ENCODE results near the gene SLC22A23. TPM values are rescaled to one million over a fixed set of nuclear protein-coding genes. Genes with fewer than 3 reads are reported as not detected.

SLC22A23 gene
- total RNA-seq, result 10 to 100 TPM; 10.5 to 24.1 (median 13.2) TPM

GRCh38 chr6:3456898-3457709 lies at the start of gene SLC22A23:
Gene SLC22A23, minus strand, starts transcription at chr6:3457050. Its CDS starts 491 bp downstream, at chr6:3456559.
- peaks cover 27 to 36% of the 10 kb centered on the region in 2 donors for H3K4me1 ChIP-seq (replicated peaks in 1 of 2)
- H3K27ac ChIP-seq, result peak within 1 kb of the TSS; percentile 25 to 46
- H3K4me3 ChIP-seq, result peak within 1 kb of the TSS; percentile 43 to 82 (median 72)
- ATAC-seq (replicated peaks in 6 of 8), result peak; percentile 62 to 76 (median 67)
- WGBS, 10 experiments, result 0 to 5% (median 0%) methylated on average over 4 to 7 of the region's 97 CpGs; no CpG with 5 or more reads in 7 of the 10 experiments
- in situ Hi-C loops (cut with MboI; ENCODE audit: low pct_unique_long_range_greater_than_20kb in 2 of 9, low sequenced_read_pairs in 9 of 9, unreplicated experiment in 9 of 9), result loop anchor here in 3 of 9 experiments (25.0 kb wide), 1 partner anchor 170 kb away; no protein-coding TSS in a partner anchor

- Histone ChIP-seq H3K4me1 (replicated peaks in 1 of 2) (peaks cover 7 to 24% of the 10 kb centered on the region in 2 donors), H3K4me3 (no peak overlapping the region), H3K27ac (no peak overlapping the region)
- no peak for ATAC-seq (replicated peaks in 6 of 8)
- in situ Hi-C loops (cut with MboI; ENCODE audit: low pct_unique_long_range_greater_than_20kb in 2 of 9, low sequenced_read_pairs in 9 of 9, unreplicated experiment in 9 of 9), result no loop called here
- 29 to 100% (median 79%) methylated on average over 1 to 4 of the region's 4 CpGs; no CpG with 5 or more reads in 1 of the 10 experiments for WGBS, 10 experiments
These were observed 49.4 kb upstream of the SLC22A23 start for GRCh38 chr6:3506200-3506599.

GRCh38 chr6:3504938-3505805 lies 48.3 kb upstream of the SLC22A23 start:
- Histone ChIP-seq H3K4me3 (no peak overlapping the region), H3K4me1 (replicated peaks in 1 of 2) (peaks cover 7 to 24% of the 10 kb centered on the region in 2 donors), H3K27ac (peak overlapping the region in 1 of 2 donors; percentile 5)
- peak in 5 of 8 experiments; percentile 40 to 92 (median 81) for ATAC-seq (replicated peaks in 6 of 8)
- in situ Hi-C loops (cut with MboI; ENCODE audit: low pct_unique_long_range_greater_than_20kb in 2 of 9, low sequenced_read_pairs in 9 of 9, unreplicated experiment in 9 of 9), result no loop called here
- WGBS, 10 experiments, result 67 to 100% (median 91%) methylated on average over 1 to 8 of the region's 13 CpGs; no CpG with 5 or more reads in 3 of the 10 experiments

DNA sequence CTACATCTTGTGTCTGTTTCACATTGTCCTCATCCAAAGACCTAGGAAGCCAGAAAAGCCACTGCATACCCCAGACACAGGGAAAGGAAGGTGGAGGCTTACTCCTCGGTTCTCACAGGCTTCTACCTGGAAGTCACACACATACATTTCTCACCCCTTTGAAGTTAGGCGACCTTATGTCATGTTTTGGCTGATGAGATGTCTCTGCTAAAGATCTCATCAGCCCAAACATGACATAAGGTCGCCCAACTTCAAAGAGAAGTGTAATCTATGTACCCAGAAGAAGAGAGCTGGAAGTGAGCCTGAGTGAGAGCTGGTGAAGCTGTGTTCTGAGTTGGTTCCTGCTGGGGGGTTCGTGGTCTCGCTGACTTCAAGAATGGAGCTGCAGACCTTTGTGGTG lies 47.5 kb upstream of the SLC22A23 start:
- WGBS, 10 experiments, result 33 to 100% (median 80%) methylated on average over 1 to 2 of the region's 5 CpGs; no CpG with 5 or more reads in 3 of the 10 experiments
- Histone ChIP-seq H3K27ac (no peak overlapping the region), H3K4me1 (replicated peaks in 1 of 2) (peaks cover 7 to 24% of the 10 kb centered on the region in 2 donors), H3K4me3 (no peak overlapping the region)
- in situ Hi-C loops (cut with MboI; ENCODE audit: low pct_unique_long_range_greater_than_20kb in 2 of 9, low sequenced_read_pairs in 9 of 9, unreplicated experiment in 9 of 9), result no loop called here
- ATAC-seq (replicated peaks in 6 of 8), result no peak

DNA sequence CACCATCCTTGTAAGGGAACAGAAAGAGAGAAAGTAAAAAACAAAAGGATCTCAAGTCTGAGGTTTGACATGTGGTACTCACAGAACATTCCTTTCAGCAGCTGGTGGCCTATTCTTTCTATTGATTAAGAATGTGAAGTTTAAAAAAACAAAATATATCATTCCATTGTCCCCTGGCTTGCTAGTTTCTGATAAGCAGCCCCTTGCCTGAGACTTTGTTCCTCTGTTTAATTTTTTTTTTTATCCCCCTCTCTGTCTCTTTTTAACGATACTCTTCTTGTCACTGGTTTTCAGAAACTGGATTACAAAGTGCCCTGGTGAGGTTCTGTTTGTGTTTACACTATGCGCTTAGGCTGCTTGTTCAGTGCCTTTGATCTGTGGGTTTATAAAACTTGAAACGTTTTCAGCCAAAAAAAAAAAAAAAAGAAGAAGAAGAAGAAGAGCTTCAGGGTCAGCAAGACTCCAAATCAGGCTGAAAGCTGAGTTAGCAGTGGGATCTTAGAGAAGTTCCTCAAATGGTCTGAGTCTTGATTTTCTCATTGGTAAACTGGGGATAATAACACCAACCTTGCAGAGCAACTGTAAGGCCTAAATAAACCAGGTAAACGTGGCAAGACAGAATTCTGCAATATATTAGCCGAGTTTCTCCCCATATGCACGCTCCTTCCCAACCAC lies 45.1 kb upstream of the SLC22A23 start:
- WGBS, 10 experiments, result 33 to 88% (median 60%) methylated on average over 2 to 6 of the region's 6 CpGs; no CpG with 5 or more reads in 1 of the 10 experiments
- no peak for ATAC-seq (replicated peaks in 6 of 8)
- Histone ChIP-seq H3K4me1 (replicated peaks in 1 of 2) (peaks cover 7 to 24% of the 10 kb centered on the region in 2 donors), H3K4me3 (no peak overlapping the region), H3K27ac (no peak overlapping the region)
- in situ Hi-C loops (cut with MboI; ENCODE audit: low pct_unique_long_range_greater_than_20kb in 2 of 9, low sequenced_read_pairs in 9 of 9, unreplicated experiment in 9 of 9), result no loop called here

DNA sequence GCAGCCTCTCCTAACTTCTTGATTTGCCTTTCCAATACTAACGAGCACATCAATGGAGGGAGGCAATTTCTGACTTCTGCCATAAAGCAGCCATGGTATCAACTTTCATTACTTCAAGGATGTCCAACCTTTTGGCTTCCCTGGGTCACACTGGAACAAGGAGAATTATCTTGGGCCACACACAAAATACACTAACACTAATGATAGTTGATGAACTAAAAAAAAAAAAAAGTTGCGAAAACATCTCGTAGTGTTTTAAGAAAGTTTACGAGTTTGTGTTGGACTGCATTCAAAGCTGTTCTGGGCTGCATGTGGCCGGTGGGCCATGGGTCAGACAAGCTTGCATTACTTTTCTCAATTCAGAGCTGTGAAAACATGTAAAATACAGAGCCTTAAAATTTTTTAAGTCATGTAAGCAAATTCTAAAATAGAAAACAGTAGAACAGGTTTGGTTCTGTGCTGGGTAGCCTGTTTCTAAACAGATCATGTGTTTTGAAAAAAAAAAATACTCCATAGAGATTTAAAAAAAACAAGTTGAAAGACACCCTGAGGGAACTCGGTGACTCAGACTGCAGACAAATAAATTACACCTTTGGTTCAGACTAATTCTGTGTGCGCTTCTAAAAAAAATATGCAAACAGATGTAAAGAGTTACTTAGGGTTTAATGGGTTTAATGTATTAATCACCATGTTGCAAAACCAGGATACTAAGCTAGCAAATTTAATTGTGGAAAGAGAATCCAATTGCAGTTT lies 43.6 kb upstream of the SLC22A23 start:
- in situ Hi-C loops (cut with MboI; ENCODE audit: low pct_unique_long_range_greater_than_20kb in 2 of 9, low sequenced_read_pairs in 9 of 9, unreplicated experiment in 9 of 9), result no loop called here
- Histone ChIP-seq H3K4me3 (no peak overlapping the region), H3K27ac (no peak overlapping the region), H3K4me1 (replicated peaks in 1 of 2) (peaks cover 7 to 13% of the 10 kb centered on the region in 2 donors)
- WGBS, 10 experiments, result 13 to 91% (median 76%) methylated on average over 1 to 7 of the region's 7 CpGs
- ATAC-seq (replicated peaks in 6 of 8), result peak; percentile 48 to 81 (median 64)

- peaks cover 7 to 9% of the 10 kb centered on the region in 2 donors for H3K4me1 ChIP-seq (replicated peaks in 1 of 2)
- no peak for ATAC-seq (replicated peaks in 6 of 8)
- 67 to 100% (median 71%) methylated on average over 1 of the region's 1 CpG; no CpG with 5 or more reads in 5 of the 10 experiments for WGBS, 10 experiments
These were observed 42.8 kb upstream of the SLC22A23 start for GRCh38 chr6:3499603-3500002.

GRCh38 chr6:3496395-3496794 lies 39.5 kb upstream of the SLC22A23 start:
- no peak overlapping the region for H3K27ac ChIP-seq
- no peak for ATAC-seq (replicated peaks in 6 of 8)
- no peak overlapping the region for H3K4me3 ChIP-seq
- whole genome bisulfite sequencing, 10 experiments, result 27 to 100% (median 83%) methylated on average over 1 of the region's 1 CpG
- H3K4me1 ChIP-seq (replicated peaks in 1 of 2), result no peaks in the 10 kb centered on the region
- in situ Hi-C loops (cut with MboI; ENCODE audit: low pct_unique_long_range_greater_than_20kb in 2 of 9, low sequenced_read_pairs in 9 of 9, unreplicated experiment in 9 of 9), result no loop called here

More at GRCh38 chr6:3499603-3500002, 42.8 kb upstream of the SLC22A23 start:
- H3K27ac ChIP-seq, result no peak overlapping the region
- in situ Hi-C loops (cut with MboI; ENCODE audit: low pct_unique_long_range_greater_than_20kb in 2 of 9, low sequenced_read_pairs in 9 of 9, unreplicated experiment in 9 of 9), result no loop called here
- H3K4me3 ChIP-seq, result no peak overlapping the region

GRCh38 chr6:3494391-3495100 lies 37.7 kb upstream of the SLC22A23 start:
- ATAC-seq (replicated peaks in 6 of 8), result no peak

DNA sequence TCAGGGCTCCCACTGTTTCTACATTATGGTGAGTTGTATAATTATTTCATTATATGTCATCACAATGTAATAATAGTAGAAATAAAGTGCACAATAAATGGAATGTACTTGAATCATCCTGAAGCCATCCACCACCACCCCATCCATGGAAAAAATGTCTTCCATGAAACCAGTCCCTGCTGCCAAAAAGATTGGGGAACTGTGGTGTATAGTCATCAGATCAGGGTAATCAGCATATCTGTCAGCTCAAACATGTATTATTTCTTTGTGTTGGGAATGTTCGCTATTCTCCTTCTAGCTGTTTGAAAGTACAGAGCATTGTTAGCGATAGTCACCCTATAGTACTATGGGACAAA lies 33.8 kb upstream of the SLC22A23 start:
- in situ Hi-C loops (cut with MboI; ENCODE audit: low pct_unique_long_range_greater_than_20kb in 2 of 9, low sequenced_read_pairs in 9 of 9, unreplicated experiment in 9 of 9), result no loop called here
- ATAC-seq (replicated peaks in 6 of 8), result peak in 5 of 8 experiments; percentile 12 to 50 (median 31)
- H3K27ac ChIP-seq, result no peak overlapping the region
- H3K4me1 ChIP-seq (replicated peaks in 1 of 2), result peaks cover 21 to 30% of the 10 kb centered on the region in 2 donors
- 80 to 100% (median 100%) methylated on average over 1 to 2 of the region's 2 CpGs; no CpG with 5 or more reads in 3 of the 10 experiments for WGBS, 10 experiments
- H3K4me3 ChIP-seq, result no peak overlapping the region

More at GRCh38 chr6:3494391-3495100, 37.7 kb upstream of the SLC22A23 start:
- Histone ChIP-seq H3K4me3 (no peak overlapping the region), H3K27ac (no peak overlapping the region), H3K4me1 (replicated peaks in 1 of 2) (peaks cover 14% of the 10 kb centered on the region in 2 donors)
- in situ Hi-C loops (cut with MboI; ENCODE audit: low pct_unique_long_range_greater_than_20kb in 2 of 9, low sequenced_read_pairs in 9 of 9, unreplicated experiment in 9 of 9), result no loop called here
- WGBS, 10 experiments, result 66 to 100% (median 83%) methylated on average over 1 to 7 of the region's 7 CpGs; no CpG with 5 or more reads in 1 of the 10 experiments

- Histone ChIP-seq H3K4me3 (no peak overlapping the region), H3K4me1 (replicated peaks in 1 of 2) (peaks cover 21 to 30% of the 10 kb centered on the region in 2 donors), H3K27ac (peak overlapping the region in 1 of 2 donors; percentile 57)
- WGBS, 10 experiments, result 0 to 100% (median 82%) methylated on average over 1 to 11 of the region's 12 CpGs
- ATAC-seq (replicated peaks in 6 of 8), result peak; percentile 46 to 90 (median 69)
- in situ Hi-C loops (cut with MboI; ENCODE audit: low pct_unique_long_range_greater_than_20kb in 2 of 9, low sequenced_read_pairs in 9 of 9, unreplicated experiment in 9 of 9), result no loop called here
These were observed 33.2 kb upstream of the SLC22A23 start for GRCh38 chr6:3489961-3490624.
